Urothelium cell line (cell line): ENCODE results near the gene TRIM68.
A peak's percentile ranks its signal among the peaks of the same experiment; 100 is the strongest.

Source experiments
- DNase-seq: peaks from one replicate; pipeline ENCODE4 v3.0.0; 2011; ENCODE audit warnings: low spot score, mixed read lengths
- FAIRE-seq: peaks from 2 replicates; lab custom pipeline; 2011; peaks lifted over from hg19 to GRCh38; lab: Jason Lieb, UNC

Gene TRIM68

GRCh38 chr11:4607781-4608666 lies at the start of gene TRIM68:
Gene TRIM68, minus strand, starts transcription at chr11:4608231. Its CDS starts 2,727 bp downstream, at chr11:4605504.
- FAIRE-seq (no peak), DNase-seq (peak; percentile 98)

GRCh38 chr11:4654635-4655369 lies 46.8 kb upstream of the TRIM68 start:
- DNase-seq (no peak), FAIRE-seq (no peak)

GRCh38 chr11:4647766-4648165 lies 39.7 kb upstream of the TRIM68 start:
- no peak for DNase-seq
- FAIRE-seq = no peak

- FAIRE-seq = no peak
- DNase-seq = no peak
Measured at GRCh38 chr11:4645974-4646373, 37.9 kb upstream of the TRIM68 start.

GRCh38 chr11:4644233-4644632 lies 36.2 kb upstream of the TRIM68 start:
- no peak for FAIRE-seq
- DNase-seq = no peak

- FAIRE-seq (no peak), DNase-seq (no peak)
Measured at GRCh38 chr11:4643682-4644081, 35.7 kb upstream of the TRIM68 start, which contains the start of gene OR51E1. Gene OR51E1, plus strand, starts transcription at chr11:4643982. Its CDS starts 8,545 bp downstream, at chr11:4652527.

GRCh38 chr11:4643076-4643475 lies 35.0 kb upstream of the TRIM68 start:
- no peak for DNase-seq
- FAIRE-seq = no peak

GRCh38 chr11:4642043-4642442 lies 34.0 kb upstream of the TRIM68 start:
- DNase-seq (no peak), FAIRE-seq (no peak)

- FAIRE-seq (peak; percentile 76), DNase-seq (peak; percentile 20)
Measured at GRCh38 chr11:4641501-4641900, 33.5 kb upstream of the TRIM68 start.

GRCh38 chr11:4639931-4640330 lies 31.9 kb upstream of the TRIM68 start:
- peak; percentile 71 for FAIRE-seq
- no peak for DNase-seq

GRCh38 chr11:4637662-4638047 lies 29.6 kb upstream of the TRIM68 start:
- DNase-seq (no peak), FAIRE-seq (no peak)

- FAIRE-seq = no peak
- peak; percentile 82 for DNase-seq
Measured at GRCh38 chr11:4636962-4637661, 29.1 kb upstream of the TRIM68 start, which contains the start of gene OR51D1. Gene OR51D1, plus strand, starts transcription at chr11:4637477. Its CDS starts 2,314 bp downstream, at chr11:4639791.

- no peak for FAIRE-seq
- DNase-seq = no peak
Measured at GRCh38 chr11:4636136-4636535, 28.1 kb upstream of the TRIM68 start.

- DNase-seq = peak; percentile 55
- no peak for FAIRE-seq
Measured at GRCh38 chr11:4626207-4627099, 18.4 kb upstream of the TRIM68 start.

GRCh38 chr11:4619514-4619913 lies 11.5 kb upstream of the TRIM68 start:
- DNase-seq (no peak), FAIRE-seq (no peak)

GRCh38 chr11:4615856-4616444 lies 7.9 kb upstream of the TRIM68 start:
- FAIRE-seq (no peak), DNase-seq (no peak)

GRCh38 chr11:4611986-4612385 lies 4.0 kb upstream of the TRIM68 start:
- DNase-seq (no peak), FAIRE-seq (no peak)

GRCh38 chr11:4610258-4610935 lies 2.4 kb upstream of the TRIM68 start:
- no peak for FAIRE-seq

GRCh38 chr11:4607096-4607495 lies 935 bp downstream of the TRIM68 start:
- FAIRE-seq (peak; percentile 5), DNase-seq (no peak)

More at GRCh38 chr11:4610258-4610935, 2.4 kb upstream of the TRIM68 start:
- DNase-seq = no peak
